Naive thymus-derived CD4-positive, alpha-beta T cell (primary cell): Measurements from ENCODE around the gene KIFC1. TPM values are rescaled to one million over a fixed set of nuclear protein-coding genes. Genes with fewer than 3 reads are reported as not detected.
"Not testable (repeated sequence)": the region's sequence is repeated elsewhere in the genome, so short reads cannot be mapped to it uniquely, and the experiment has no call there.

Experiments used
- ATAC-seq: fragments of 150-1000 bp; cut with Tn5 transposase; 2 replicates; pipeline ENCODE4 v1.10.0; 2021; ENCODE audit warnings: mild to moderate bottlenecking, moderate library complexity
- CTCF ChIA-PET: fragments of 350-600 bp; sonication (Branson Sonifier 250); formaldehyde crosslinking; loops from one replicate; lab custom pipeline; 2021; ENCODE audit warnings: antibody characterized with exemption; lab: Charles Lee
- POLR2A ChIA-PET: fragments of 350-600 bp; sonication (Branson Sonifier 250); formaldehyde crosslinking; loops from one replicate; lab custom pipeline; 2021; ENCODE audit warnings: antibody characterized with exemption, inconsistent platforms; lab: Charles Lee
- DNase-seq, 9 donors: peaks; one replicate each; pipeline versions ENCODE4 v3.0.0 to v3.0.0-alpha.2; 2020 to 2022; ENCODE audit warnings: mixed read lengths in 1 of 9
- H3K27ac ChIP-seq: one replicate; pipeline ENCODE4 v1.7.0; 2013; ENCODE audit warnings: mild to moderate bottlenecking, low read depth, low read length, moderate library complexity
- H3K27me3 ChIP-seq, 2 donors: one replicate each; pipeline ENCODE4 v1.7.0; 2013; ENCODE audit warnings: low read length in 2 of 2, mild to moderate bottlenecking in 2 of 2, moderate library complexity in 2 of 2; ENCODE audit not compliant: control insufficient read depth in 2 of 2, insufficient read depth in 2 of 2
- H3K36me3 ChIP-seq, 3 experiments: 1 replicate in 2 of 3; 2 replicates in 1 of 3; pipeline ENCODE4 v1.7.0; 2013; ENCODE audit warnings: low read length in 3 of 3, mild to moderate bottlenecking in 3 of 3, moderate library complexity in 1 of 3; ENCODE audit not compliant: insufficient read depth in 3 of 3, control insufficient read depth in 2 of 3
- H3K4me1 ChIP-seq, 2 donors: one replicate each; pipeline ENCODE4 v1.7.0; 2013; ENCODE audit warnings: low read length in 2 of 2, mild to moderate bottlenecking in 2 of 2, moderate library complexity in 1 of 2; ENCODE audit not compliant: control insufficient read depth in 2 of 2, insufficient read depth in 2 of 2
- H3K4me3 ChIP-seq: 2 replicates; pipeline ENCODE4 v1.7.0; 2013; ENCODE audit warnings: mild to moderate bottlenecking, low read length
- H3K9me3 ChIP-seq, 3 experiments: 1 replicate in 2 of 3; 2 replicates in 1 of 3; pipeline ENCODE4 v1.7.0; 2013; ENCODE audit warnings: low read length in 3 of 3; ENCODE audit not compliant: control insufficient read depth in 2 of 3
- H3K27ac Mint-ChIP-seq, 9 donors: one replicate each; pipeline ENCODE4 v1.8.0; 2020 to 2022; ENCODE audit warnings: mixed read lengths in 9 of 9, mild to moderate bottlenecking in 8 of 9, moderate library complexity in 5 of 9, inconsistent platforms in 2 of 9
- H3K27me3 Mint-ChIP-seq, 5 donors: one replicate each; pipeline ENCODE4 v1.8.0; 2021 to 2022; ENCODE audit warnings: mixed read lengths in 5 of 5, mild to moderate bottlenecking in 1 of 5
- H3K36me3 Mint-ChIP-seq, 5 donors: one replicate each; pipeline ENCODE4 v1.8.0; 2020 to 2022; ENCODE audit warnings: mixed read lengths in 5 of 5, mild to moderate bottlenecking in 3 of 5, inconsistent platforms in 1 of 5
- H3K4me1 Mint-ChIP-seq, 7 donors: one replicate each; pipeline ENCODE4 v1.8.0; 2020 to 2022; ENCODE audit warnings: mixed read lengths in 7 of 7, mild to moderate bottlenecking in 3 of 7, inconsistent platforms in 1 of 7
- H3K4me3 Mint-ChIP-seq, 10 donors: one replicate each; pipeline ENCODE4 v1.8.0; 2020 to 2022; ENCODE audit warnings: mild to moderate bottlenecking in 10 of 10, mixed read lengths in 10 of 10, moderate library complexity in 6 of 10, inconsistent platforms in 2 of 10
- H3K9me3 Mint-ChIP-seq, 11 donors: one replicate each; pipeline ENCODE4 v1.8.0; 2020 to 2022; ENCODE audit warnings: mixed read lengths in 11 of 11, mild to moderate bottlenecking in 4 of 11, inconsistent platforms in 1 of 11, moderate library complexity in 1 of 11
- intact Hi-C, 2 donors: fragments of 100-400 bp; cut with micrococcal nuclease; formaldehyde crosslinking; loops; one replicate each; pipeline ENCODE4 v1.15.1; 2023
- polyA plus RNA-seq, 2 donors: library from polyadenylated mRNA; unstranded; fragments of 300-500 nt; fragmentation: Illumina TruSeq; gene quantifications; one replicate each; pipeline ENCODE4 v1.2.3, GENCODE V29; 2021
- total RNA-seq, 6 experiments: library from RNA in 5 of 6; stranded (reverse) in 5 of 6; gene quantifications; 1 replicate in 5 of 6; 2 replicates in 1 of 6; pipeline ENCODE4 v1.2.3 and lab custom pipeline; 2021 to 2026

The KIFC1 gene
- total and polyA plus RNA-seq, 7 experiments from 2014 or later: 0.18 to 87.9 (median 1.1) TPM

DNA sequence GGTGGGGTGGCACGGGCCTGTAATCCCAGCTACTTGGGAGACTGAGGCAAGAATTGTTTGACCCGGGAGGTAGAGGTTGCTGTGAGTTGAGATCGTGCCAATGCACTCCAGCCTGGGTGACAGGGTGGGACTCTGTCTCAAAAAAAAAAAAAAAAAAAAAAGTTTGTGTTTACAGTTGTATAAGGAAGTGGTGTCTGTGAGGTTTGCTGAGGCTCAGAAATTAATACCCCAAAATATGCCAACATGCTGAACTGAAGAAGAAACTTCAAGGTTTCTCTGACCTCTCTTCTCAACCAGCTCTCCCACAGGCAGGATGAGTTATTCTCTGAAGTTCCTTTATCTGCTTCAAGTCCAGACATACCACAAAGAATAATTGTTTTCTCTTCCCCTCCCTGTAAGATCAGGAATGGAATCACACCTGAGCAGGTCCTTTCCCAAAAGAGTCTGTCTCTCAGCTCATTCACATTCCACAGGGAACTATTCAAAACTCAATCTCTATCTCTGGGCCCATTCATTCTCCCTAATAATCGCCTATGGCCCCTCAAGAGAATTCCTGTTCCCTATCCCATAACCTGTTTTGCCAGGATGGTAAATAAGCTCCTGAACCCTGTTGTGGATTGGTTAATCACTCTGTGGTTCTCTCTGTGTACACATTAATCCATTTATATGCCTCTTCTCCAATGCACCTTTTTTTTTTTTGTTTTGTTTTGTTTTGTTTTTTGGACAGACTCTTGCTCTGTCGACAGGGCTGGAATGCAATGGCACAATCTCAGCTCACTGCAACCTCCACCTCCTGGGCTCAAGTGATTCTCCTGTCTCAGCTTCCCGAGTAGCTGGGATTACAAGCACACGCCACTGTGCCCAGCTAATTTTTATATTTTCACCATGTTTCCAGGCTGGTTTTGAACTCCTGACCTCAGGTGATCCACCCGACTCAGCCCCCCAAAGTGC is 17.4 kb upstream of the KIFC1 start:
- POLR2A ChIA-PET: interaction anchor here (1.2 kb wide), 1 partner anchor 97 kb away, joined by 3 read pairs; no protein-coding TSS in a partner anchor

DNA sequence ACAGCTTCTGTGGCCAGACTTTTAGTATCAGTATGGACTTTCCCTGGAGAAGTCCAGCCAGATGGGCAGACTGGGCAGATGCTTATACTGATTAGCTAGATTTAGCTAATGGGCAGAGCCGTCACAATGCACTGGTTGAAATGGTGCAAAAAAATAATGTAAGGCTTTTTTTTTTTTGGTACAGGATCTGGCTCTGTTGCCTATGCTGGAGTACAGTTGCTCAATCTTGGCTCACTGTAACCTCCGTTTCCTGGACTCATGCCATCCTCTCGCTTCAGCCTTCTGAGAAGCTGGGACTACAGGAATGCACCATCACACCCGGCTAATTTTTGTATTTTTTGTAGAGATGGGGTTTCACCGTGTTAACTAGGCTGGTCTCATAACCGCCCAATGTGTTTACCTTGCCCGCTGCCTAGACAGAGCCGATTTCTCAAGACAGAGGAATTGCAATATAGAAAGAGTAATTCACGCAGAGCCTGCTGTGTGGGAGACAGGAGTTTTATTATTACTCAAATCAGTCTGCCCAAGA is 16.4 kb upstream of the KIFC1 start:
- no peak overlapping the region for H3K27ac ChIP-seq
- POLR2A ChIA-PET: no interaction called here
- H3K4me3 Mint-ChIP-seq: no peak overlapping the region

More for the DNA sequence above, 17.4 kb upstream of the KIFC1 start:
- no peaks in the 10 kb centered on the region for H3K27me3 Mint-ChIP-seq
- H3K4me1 Mint-ChIP-seq: peaks cover 0 to 10% (median 8%) of the 10 kb centered on the region in 7 donors
- H3K4me3 Mint-ChIP-seq: no peak overlapping the region
- Histone ChIP-seq H3K4me1 (peaks cover 0 to 12% of the 10 kb centered on the region in 2 donors), H3K9me3 (no peaks in the 10 kb centered on the region), H3K36me3 (no peaks in the 10 kb centered on the region), H3K27me3 (no peaks in the 10 kb centered on the region), H3K4me3 (no peak overlapping the region), H3K27ac (no peak overlapping the region)
- peak overlapping the region in 2 of 9 donors; percentile 41 to 48 for H3K27ac Mint-ChIP-seq
- CTCF ChIA-PET: interaction anchor here (0.6 to 1.1 kb wide), 2 partner anchors 30 to 224 kb away, joined by 3 read pairs; no protein-coding TSS in a partner anchor
- H3K9me3 Mint-ChIP-seq: no peaks in the 10 kb centered on the region
- ATAC-seq: no peak
- no peaks in the 10 kb centered on the region for H3K36me3 Mint-ChIP-seq
- no peak for DNase-seq
- intact Hi-C loops: no loop called here

DNA sequence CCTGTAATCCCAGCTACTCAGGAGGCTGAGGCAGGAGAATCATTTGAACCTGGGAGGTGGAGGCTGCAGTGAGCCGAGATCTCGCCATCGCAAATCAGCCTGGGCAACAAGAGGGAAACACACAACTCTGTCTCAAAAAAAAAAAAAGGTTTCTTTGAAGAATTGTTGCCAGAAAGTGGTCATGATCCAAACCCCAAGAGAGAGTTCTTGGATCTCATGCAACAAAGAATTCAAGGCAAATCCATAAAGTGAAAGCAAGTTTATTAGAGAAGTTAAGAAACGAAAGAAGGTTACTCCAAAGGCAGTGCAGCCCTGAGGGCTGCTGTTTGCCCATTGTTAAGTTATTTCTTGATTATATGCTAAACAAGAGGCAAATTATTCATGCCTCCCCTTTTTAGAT is 14.5 kb upstream of the KIFC1 start:
- no peak overlapping the region for H3K4me3 ChIP-seq
- no peak overlapping the region for H3K27ac ChIP-seq
- Mint-ChIP-seq H3K36me3 (no peaks in the 10 kb centered on the region), H3K27me3 (peaks cover 0 to 7% (median 0%) of the 10 kb centered on the region in 5 donors), H3K27ac (no peak overlapping the region), H3K4me1 (peaks cover 0 to 10% (median 7%) of the 10 kb centered on the region in 7 donors), H3K4me3 (no peak overlapping the region), H3K9me3 (no peaks in the 10 kb centered on the region)
- H3K4me1 ChIP-seq: peaks cover 0 to 12% of the 10 kb centered on the region in 2 donors
- H3K27me3 ChIP-seq: no peaks in the 10 kb centered on the region
- no peaks in the 10 kb centered on the region for H3K36me3 ChIP-seq
- ATAC-seq (no peak), DNase-seq (no peak)
- no peaks in the 10 kb centered on the region for H3K9me3 ChIP-seq
- intact Hi-C loops: no loop called here
- ChIA-PET POLR2A (no interaction called here), CTCF (no interaction called here)

More for the DNA sequence above, 16.4 kb upstream of the KIFC1 start:
- Histone ChIP-seq H3K9me3 (no peaks in the 10 kb centered on the region), H3K27me3 (no peaks in the 10 kb centered on the region), H3K4me3 (no peak overlapping the region), H3K36me3 (no peaks in the 10 kb centered on the region), H3K4me1 (peaks cover 0 to 12% of the 10 kb centered on the region in 2 donors)
- Mint-ChIP-seq H3K36me3 (no peaks in the 10 kb centered on the region), H3K27me3 (no peaks in the 10 kb centered on the region), H3K27ac (peak overlapping the region in 2 of 9 donors; percentile 45 to 48), H3K4me1 (peaks cover 0 to 10% (median 7%) of the 10 kb centered on the region in 7 donors), H3K9me3 (no peaks in the 10 kb centered on the region)
- DNase-seq (no peak), ATAC-seq (peak; percentile 3)
- CTCF ChIA-PET: interaction anchor here (1.1 kb wide), 1 partner anchor 31 kb away, joined by 3 read pairs; no protein-coding TSS in a partner anchor
- intact Hi-C loops: no loop called here

DNA sequence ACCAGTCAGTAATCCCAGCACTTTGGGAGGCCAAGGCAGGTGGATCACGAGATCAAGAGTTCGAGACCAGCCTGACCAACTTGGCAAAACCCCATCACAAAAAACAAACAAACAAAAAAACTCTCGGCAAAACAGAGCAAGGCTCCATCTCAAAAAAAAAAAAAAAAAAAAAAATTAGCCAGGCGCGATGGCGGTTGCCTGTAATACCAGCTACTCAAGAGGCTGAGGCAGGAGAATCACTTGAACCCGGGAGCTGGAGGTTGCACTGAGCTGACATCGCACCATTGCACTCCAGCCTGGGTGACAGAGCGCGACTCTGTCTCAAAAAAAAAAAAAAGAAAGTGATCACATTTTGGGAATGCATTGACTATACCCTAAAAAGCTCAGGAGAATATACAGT is 12.4 kb upstream of the KIFC1 start:
- H3K27me3 Mint-ChIP-seq, DNase-seq, H3K4me1 Mint-ChIP-seq, intact Hi-C loops, H3K9me3 Mint-ChIP-seq, H3K27ac ChIP-seq, H3K4me1 ChIP-seq, H3K9me3 ChIP-seq, H3K4me3 Mint-ChIP-seq, H3K36me3 Mint-ChIP-seq, H3K4me3 ChIP-seq, CTCF ChIA-PET, H3K27ac Mint-ChIP-seq, H3K27me3 ChIP-seq, ATAC-seq, H3K36me3 ChIP-seq: not testable (repeated sequence)
- POLR2A ChIA-PET: interaction anchor here (0.6 kb wide), 1 partner anchor 24 kb away, joined by 3 read pairs; no protein-coding TSS in a partner anchor

DNA sequence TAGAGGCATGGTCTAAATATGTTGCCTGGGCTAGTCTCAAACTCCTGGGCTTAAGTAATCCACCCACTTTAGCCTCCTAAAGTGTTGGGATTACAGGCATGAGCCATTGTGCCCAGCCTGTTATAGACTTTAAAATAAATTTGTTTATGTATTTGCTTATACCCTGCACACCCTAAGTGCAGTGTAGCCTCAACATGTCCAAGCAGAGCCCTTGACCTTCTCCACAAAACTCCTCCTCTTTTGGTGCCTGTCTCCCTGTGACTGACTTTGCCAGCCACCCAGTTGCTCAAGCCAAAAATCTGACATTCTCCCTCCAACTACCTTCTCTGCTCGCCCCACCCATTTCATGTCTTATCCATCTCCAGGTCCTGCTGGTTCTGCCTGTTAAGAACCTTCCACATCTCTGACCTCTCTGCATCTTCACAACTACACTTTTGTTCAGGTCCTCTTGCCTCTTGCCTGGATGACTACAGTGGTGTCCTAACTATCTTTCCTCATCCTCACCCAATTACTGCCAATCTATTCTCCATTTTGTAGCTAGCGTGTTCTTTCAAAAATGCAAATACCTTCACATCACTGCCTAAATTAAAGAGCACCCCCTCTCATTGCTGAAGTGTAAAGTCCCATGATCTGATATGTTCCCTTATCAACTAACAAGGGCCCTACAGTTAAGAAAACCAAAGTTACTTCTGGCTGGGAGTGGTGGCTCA is 11.2 kb upstream of the KIFC1 start:
- Mint-ChIP-seq H3K4me1 (peaks cover 0 to under 1% (median 0%) of the 10 kb centered on the region in 7 donors), H3K27ac (peak overlapping the region in 1 of 9 donors; percentile 41), H3K27me3 (peaks cover 0 to 13% (median 0%) of the 10 kb centered on the region in 5 donors), H3K4me3 (no peak overlapping the region), H3K9me3 (no peaks in the 10 kb centered on the region), H3K36me3 (no peaks in the 10 kb centered on the region)
- intact Hi-C loops: no loop called here
- Histone ChIP-seq H3K4me3 (no peak overlapping the region), H3K27ac (no peak overlapping the region), H3K27me3 (no peaks in the 10 kb centered on the region), H3K4me1 (no peaks in the 10 kb centered on the region), H3K36me3 (no peaks in the 10 kb centered on the region), H3K9me3 (no peaks in the 10 kb centered on the region)
- ChIA-PET CTCF (no interaction called here), POLR2A (no interaction called here)
- DNase-seq: no peak
- ATAC-seq: no peak

DNA sequence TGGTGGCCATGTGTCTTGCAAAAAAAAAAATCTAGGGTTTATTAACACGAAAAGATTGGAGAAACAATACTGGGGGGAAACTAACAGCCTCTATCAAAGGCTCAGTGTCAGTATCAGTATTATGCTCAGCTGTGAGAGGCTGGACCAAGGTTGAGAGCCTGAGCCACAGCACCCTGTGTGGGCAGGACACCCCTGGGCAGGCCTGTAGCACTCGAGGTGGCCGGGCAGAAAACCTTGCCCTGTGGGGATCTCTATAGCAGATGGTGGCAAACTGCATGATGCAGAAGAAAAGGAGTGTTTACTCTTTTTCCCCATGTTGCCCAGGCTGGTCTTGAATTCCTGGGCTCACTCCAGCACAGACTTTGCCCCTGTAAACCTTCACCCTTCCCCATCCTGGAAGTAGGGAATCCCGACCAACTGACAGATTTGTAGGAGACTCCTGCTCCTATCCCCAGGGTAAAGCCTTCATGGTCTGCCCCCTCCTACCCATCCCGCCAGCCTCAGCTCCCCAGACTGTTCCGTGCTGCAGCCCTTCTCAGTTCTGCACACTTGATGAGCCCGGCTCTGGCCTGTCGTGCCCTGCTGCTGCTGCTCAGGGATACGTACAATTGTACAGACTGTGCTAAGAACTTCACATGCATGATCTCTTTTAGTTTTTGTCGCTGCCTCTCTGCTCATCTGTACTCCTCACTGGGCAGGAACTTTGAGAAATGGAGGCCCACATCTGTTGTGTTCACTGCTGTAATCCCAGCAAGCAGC is 8.0 kb upstream of the KIFC1 start:
- H3K4me3 ChIP-seq: no peak overlapping the region
- Mint-ChIP-seq H3K4me3 (no peak overlapping the region), H3K4me1 (no peaks in the 10 kb centered on the region), H3K9me3 (no peaks in the 10 kb centered on the region), H3K27me3 (peaks cover 0 to 13% (median 0%) of the 10 kb centered on the region in 5 donors), H3K36me3 (no peaks in the 10 kb centered on the region), H3K27ac (no peak overlapping the region)
- H3K9me3 ChIP-seq: no peaks in the 10 kb centered on the region
- H3K4me1 ChIP-seq: no peaks in the 10 kb centered on the region
- no peaks in the 10 kb centered on the region for H3K36me3 ChIP-seq
- no peak for ATAC-seq
- CTCF ChIA-PET: interaction anchor here (0.6 kb wide), 1 partner anchor 202 kb away, joined by 4 read pairs; no protein-coding TSS in a partner anchor
- H3K27me3 ChIP-seq: no peaks in the 10 kb centered on the region
- DNase-seq: no peak
- intact Hi-C loops: no loop called here
- POLR2A ChIA-PET: no interaction called here
- no peak overlapping the region for H3K27ac ChIP-seq
